ENCODE data around the gene GABBR2. TPM values are rescaled to one million over a fixed set of nuclear protein-coding genes. Genes with fewer than 3 reads are reported as not detected.

GABBR2 gene
- total RNA-seq, 2 donors from 2014 or later = 1.2 to 1.3 TPM

DNA sequence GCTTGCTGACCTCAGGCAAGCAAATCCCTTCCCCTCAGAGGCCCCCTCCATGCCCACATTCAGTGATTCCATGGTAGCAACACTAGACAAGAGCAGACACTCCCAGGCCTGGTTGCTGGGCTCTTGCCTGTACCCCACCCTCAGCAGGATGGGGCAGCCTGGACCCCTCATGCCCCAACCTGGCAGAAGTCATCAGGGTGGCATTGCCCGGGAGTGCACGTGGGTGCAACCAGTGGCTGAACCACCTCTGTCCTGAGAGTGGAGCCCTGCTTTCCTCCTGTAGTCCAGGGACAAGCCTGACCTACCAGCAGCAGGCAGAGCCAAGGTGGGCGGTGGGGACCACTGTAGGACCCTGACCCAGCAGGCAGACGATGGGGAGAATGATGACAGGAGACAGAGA is 387.5 kb downstream of the GABBR2 start:
- no peak overlapping the region for H3K27ac ChIP-seq (ENCODE audit: low read depth, low read length)
- H3K4me1 ChIP-seq (ENCODE audit: control insufficient read depth, insufficient read depth, low read length) = peaks cover 3% of the 10 kb centered on the region
- H3K27me3 ChIP-seq (ENCODE audit: control insufficient read depth, insufficient read depth, low read length, poor library complexity, severe bottlenecking) = no peaks in the 10 kb centered on the region
- Mint-ChIP-seq H3K27ac (no peak overlapping the region), H3K27me3 (ENCODE audit: insufficient read depth) (peaks cover 4% of the 10 kb centered on the region), H3K4me3 (no peak overlapping the region), H3K36me3 (ENCODE audit: low read depth) (peaks cover 4% of the 10 kb centered on the region), H3K4me1 (peaks cover 18% of the 10 kb centered on the region), H3K9me3 (peaks cover 3% of the 10 kb centered on the region)
- no peak overlapping the region for H3K9ac ChIP-seq (ENCODE audit: extremely low read depth, low read length, poor library complexity, severe bottlenecking)
- no peaks in the 10 kb centered on the region for H3K9me3 ChIP-seq (ENCODE audit: control insufficient read depth, low read length)
- no peak for DNase-seq
- no peak overlapping the region for H3K4me3 ChIP-seq (ENCODE audit: low read length)
- 93 to 96% methylated on average over 3 to 4 of the region's 4 CpGs for WGBS, 2 experiments (ENCODE audit: insufficient coverage in 1 of 2, insufficient read length in 1 of 2)
- H3K36me3 ChIP-seq (ENCODE audit: control insufficient read depth, insufficient read depth, low read length) = no peaks in the 10 kb centered on the region
- TF ChIP-seq, protein P1, sequence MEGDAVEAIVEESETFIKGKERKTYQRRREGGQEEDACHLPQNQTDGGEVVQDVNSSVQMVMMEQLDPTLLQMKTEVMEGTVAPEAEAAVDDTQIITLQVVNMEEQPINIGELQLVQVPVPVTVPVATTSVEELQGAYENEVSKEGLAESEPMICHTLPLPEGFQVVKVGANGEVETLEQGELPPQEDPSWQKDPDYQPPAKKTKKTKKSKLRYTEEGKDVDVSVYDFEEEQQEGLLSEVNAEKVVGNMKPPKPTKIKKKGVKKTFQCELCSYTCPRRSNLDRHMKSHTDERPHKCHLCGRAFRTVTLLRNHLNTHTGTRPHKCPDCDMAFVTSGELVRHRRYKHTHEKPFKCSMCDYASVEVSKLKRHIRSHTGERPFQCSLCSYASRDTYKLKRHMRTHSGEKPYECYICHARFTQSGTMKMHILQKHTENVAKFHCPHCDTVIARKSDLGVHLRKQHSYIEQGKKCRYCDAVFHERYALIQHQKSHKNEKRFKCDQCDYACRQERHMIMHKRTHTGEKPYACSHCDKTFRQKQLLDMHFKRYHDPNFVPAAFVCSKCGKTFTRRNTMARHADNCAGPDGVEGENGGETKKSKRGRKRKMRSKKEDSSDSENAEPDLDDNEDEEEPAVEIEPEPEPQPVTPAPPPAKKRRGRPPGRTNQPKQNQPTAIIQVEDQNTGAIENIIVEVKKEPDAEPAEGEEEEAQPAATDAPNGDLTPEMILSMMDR (conservative IDR thresholded peaks at IDR 0.05) = no peak

DNA sequence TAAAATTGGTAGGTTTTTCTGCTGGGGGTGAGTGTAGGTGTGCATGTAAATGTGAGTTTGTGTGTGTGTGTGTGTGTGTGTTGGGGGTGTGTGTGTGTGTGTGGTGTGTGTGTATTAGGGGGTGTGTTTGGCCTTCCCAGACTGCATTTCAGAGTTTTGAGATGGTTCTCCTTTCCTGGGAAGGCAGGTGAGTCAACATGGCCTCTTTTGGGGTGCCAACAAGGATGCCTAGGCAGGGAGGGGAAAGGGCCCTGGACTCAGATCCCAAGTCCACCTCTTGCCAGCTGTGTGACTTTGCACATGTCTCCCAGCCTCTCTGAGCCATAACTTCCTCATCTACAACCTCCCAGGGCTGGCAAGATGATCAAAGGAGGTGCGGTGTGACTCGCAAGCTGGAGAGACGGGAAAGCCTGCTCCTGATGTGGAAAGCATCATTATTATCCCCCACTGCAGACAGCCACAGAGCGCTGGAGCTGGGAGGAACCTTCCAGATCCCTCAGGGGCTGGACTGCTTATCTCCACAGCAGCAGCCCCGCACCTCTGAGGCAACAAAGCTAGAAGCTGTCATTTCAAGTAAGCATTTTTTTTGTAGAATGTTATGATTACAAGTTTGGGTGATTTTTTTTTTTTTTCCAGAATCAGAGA is 389.8 kb downstream of the GABBR2 start:
- Histone ChIP-seq H3K4me3 (ENCODE audit: low read length) (no peak overlapping the region), H3K36me3 (ENCODE audit: control insufficient read depth, insufficient read depth, low read length) (no peaks in the 10 kb centered on the region), H3K27me3 (ENCODE audit: control insufficient read depth, insufficient read depth, low read length, poor library complexity, severe bottlenecking) (no peaks in the 10 kb centered on the region), H3K9ac (ENCODE audit: extremely low read depth, low read length, poor library complexity, severe bottlenecking) (no peak overlapping the region), H3K4me1 (ENCODE audit: control insufficient read depth, insufficient read depth, low read length) (peaks cover 17% of the 10 kb centered on the region), H3K27ac (ENCODE audit: low read depth, low read length) (no peak overlapping the region), H3K9me3 (ENCODE audit: control insufficient read depth, low read length) (no peaks in the 10 kb centered on the region)
- Mint-ChIP-seq H3K36me3 (ENCODE audit: low read depth) (peaks cover 4% of the 10 kb centered on the region), H3K9me3 (peaks cover 3% of the 10 kb centered on the region), H3K27ac (no peak overlapping the region), H3K4me3 (no peak overlapping the region), H3K27me3 (ENCODE audit: insufficient read depth) (peaks cover 2% of the 10 kb centered on the region), H3K4me1 (peaks cover 33% of the 10 kb centered on the region)
- no peak for DNase-seq
- 85 to 93% methylated on average over 2 to 5 of the region's 5 CpGs for WGBS, 2 experiments (ENCODE audit: insufficient coverage in 1 of 2, insufficient read length in 1 of 2)
- TF ChIP-seq, protein P1 (conservative IDR thresholded peaks at IDR 0.05) = no peak

DNA sequence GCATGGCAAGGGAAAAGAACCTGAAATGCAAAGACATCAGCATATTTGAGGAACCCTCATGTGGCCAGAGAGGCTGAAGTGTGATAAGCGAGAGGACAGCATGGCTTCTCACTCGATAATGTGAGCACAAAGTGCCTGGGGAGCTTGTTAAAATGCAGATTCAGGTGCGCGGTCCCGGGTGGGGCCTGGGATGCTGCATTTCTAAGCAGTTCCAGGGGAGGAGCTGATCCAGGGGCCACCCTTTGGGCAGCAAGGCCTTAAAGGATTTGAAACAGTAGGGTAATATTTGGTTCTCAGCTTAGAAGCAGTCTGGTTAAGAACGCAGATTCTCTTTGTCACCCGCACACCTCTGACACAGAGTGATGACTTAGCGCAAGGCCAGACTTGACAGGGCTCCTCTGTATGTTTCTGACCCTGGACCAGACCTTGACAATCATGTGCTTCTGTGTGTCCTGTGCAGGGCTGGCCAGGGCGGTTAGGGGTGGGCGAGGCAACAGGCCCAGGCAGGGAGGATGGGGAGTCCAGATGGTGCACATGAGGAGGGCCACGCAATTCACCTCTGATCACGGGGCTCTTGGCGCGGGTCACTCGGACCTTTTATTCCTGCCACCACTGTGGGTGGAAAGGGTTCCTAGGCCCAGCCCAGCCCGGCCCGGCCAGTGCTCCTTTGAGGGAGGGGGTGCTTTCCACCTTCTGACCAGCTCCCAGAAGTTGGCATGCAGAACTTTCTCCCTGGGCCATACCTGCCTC is 390.5 kb downstream of the GABBR2 start:
- no peak overlapping the region for H3K4me3 Mint-ChIP-seq
- H3K9me3 Mint-ChIP-seq = peaks cover 3% of the 10 kb centered on the region
- Histone ChIP-seq H3K9ac (ENCODE audit: extremely low read depth, low read length, poor library complexity, severe bottlenecking) (no peak overlapping the region), H3K36me3 (ENCODE audit: control insufficient read depth, insufficient read depth, low read length) (no peaks in the 10 kb centered on the region), H3K4me1 (ENCODE audit: control insufficient read depth, insufficient read depth, low read length) (peaks cover 17% of the 10 kb centered on the region), H3K9me3 (ENCODE audit: control insufficient read depth, low read length) (no peaks in the 10 kb centered on the region), H3K27me3 (ENCODE audit: control insufficient read depth, insufficient read depth, low read length, poor library complexity, severe bottlenecking) (no peaks in the 10 kb centered on the region), H3K4me3 (ENCODE audit: low read length) (no peak overlapping the region), H3K27ac (ENCODE audit: low read depth, low read length) (no peak overlapping the region)
- H3K27me3 Mint-ChIP-seq (ENCODE audit: insufficient read depth) = peaks cover 2% of the 10 kb centered on the region
- TF ChIP-seq, protein P1 (conservative IDR thresholded peaks at IDR 0.05) = no peak
- DNase-seq = no peak
- no peak overlapping the region for H3K27ac Mint-ChIP-seq
- peaks cover 33% of the 10 kb centered on the region for H3K4me1 Mint-ChIP-seq
- H3K36me3 Mint-ChIP-seq (ENCODE audit: low read depth) = peaks cover 4% of the 10 kb centered on the region
- WGBS, 2 experiments (ENCODE audit: insufficient coverage in 1 of 2, insufficient read length in 1 of 2) = 92 to 94% methylated on average over 10 to 17 of the region's 17 CpGs
